VCaP (cell line): Measurements from ENCODE around the gene MLLT10.

Source experiments
- H3K27ac ChIP-seq: fragments of 450-650 bp; 2 replicates; pipeline ENCODE4 v1.5.1; 2017
- TF ChIP-seq, protein P1 (sequence below): fragments of 450-650 bp; conservative IDR thresholded peaks from 2 replicates; pipeline ENCODE4 v1.5.1; 2017; ENCODE audit warnings: mild to moderate bottlenecking, moderate library complexity

MLLT10 gene

GRCh38 chr10:21497177-21497807, 36.7 kb upstream of the MLLT10 start:
- peak overlapping the region; percentile 74 for H3K27ac ChIP-seq

DNA sequence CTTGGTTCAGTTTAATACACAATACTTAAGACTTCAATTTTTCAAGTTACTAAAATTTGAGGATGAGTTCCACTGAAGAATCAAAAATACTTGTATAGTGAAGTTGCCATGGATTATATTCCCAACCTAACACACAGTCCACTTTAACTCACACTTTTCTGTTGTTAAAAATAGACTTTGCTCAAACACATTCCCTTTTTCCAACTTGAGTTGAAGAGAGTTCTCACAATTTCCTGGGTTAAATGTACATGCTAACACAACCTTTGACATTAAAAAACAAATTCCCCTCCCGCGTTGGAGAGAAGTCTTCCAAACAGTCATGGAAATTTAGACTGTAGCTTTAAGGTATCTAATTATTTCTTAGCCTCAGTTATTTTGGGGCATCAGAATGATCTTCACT, 35.7 kb upstream of the MLLT10 start:
- no peak overlapping the region for H3K27ac ChIP-seq
- TF ChIP-seq, protein P1, sequence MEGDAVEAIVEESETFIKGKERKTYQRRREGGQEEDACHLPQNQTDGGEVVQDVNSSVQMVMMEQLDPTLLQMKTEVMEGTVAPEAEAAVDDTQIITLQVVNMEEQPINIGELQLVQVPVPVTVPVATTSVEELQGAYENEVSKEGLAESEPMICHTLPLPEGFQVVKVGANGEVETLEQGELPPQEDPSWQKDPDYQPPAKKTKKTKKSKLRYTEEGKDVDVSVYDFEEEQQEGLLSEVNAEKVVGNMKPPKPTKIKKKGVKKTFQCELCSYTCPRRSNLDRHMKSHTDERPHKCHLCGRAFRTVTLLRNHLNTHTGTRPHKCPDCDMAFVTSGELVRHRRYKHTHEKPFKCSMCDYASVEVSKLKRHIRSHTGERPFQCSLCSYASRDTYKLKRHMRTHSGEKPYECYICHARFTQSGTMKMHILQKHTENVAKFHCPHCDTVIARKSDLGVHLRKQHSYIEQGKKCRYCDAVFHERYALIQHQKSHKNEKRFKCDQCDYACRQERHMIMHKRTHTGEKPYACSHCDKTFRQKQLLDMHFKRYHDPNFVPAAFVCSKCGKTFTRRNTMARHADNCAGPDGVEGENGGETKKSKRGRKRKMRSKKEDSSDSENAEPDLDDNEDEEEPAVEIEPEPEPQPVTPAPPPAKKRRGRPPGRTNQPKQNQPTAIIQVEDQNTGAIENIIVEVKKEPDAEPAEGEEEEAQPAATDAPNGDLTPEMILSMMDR = no peak

More at GRCh38 chr10:21497177-21497807, 36.7 kb upstream of the MLLT10 start:
- TF ChIP-seq, protein P1 = no peak

DNA sequence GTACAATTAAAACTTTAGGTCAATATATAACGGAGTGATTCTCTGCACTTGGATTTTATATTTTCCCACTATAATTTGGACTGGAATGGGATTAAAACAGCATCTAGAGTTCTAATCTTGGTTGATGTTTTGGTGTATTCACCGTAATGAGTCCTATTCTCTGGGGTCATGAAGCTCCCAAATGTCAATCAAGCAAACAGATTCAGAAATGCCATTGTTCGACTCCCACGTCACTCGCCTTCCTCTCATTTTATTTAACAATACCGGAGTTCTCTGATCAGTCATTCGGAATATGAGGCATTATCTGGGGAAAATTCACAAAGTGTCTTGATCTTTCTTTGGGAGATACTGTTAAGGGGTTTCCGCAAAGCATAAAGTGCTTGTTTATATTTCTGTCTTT, 35.0 kb upstream of the MLLT10 start:
- TF ChIP-seq, protein P1 = no peak
- no peak overlapping the region for H3K27ac ChIP-seq

GRCh38 chr10:21499701-21500577, 34.1 kb upstream of the MLLT10 start:
- TF ChIP-seq, protein P1 = no peak
- H3K27ac ChIP-seq = no peak overlapping the region

GRCh38 chr10:21500578-21500910, 33.5 kb upstream of the MLLT10 start:
- TF ChIP-seq, protein P1 = no peak
- H3K27ac ChIP-seq = no peak overlapping the region

- TF ChIP-seq, protein P1 = no peak
- no peak overlapping the region for H3K27ac ChIP-seq
These were observed 32.9 kb upstream of the MLLT10 start for GRCh38 chr10:21501091-21501490.

DNA sequence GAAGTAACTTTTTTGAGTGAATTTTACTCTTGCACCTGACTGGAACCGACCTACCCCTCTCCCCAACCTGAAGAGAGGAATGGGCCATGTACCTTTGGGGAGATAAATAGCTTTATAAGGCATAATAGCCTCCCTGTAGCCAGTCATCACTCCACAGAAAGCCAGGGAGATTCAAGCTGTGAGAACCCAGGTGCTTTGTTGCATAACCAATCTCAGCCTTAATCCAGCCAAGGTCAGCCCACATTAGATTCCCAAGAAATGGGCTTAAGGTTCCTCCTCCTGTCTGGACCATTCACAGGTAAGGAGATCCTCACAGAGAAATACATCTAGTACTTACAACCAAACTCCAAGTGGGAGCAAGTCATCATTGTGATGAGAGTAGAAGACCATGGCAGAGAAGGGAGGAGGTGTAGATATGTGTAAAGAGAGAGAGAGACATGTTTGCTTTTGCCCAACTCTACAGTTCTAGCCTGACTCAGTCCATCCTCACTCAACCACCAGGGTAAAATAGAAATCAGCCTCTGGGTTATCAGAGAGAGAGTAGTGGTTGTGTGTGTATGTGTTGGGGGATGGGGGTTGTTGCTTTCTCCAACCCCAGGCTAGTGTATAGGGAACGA, 32.2 kb upstream of the MLLT10 start:
- no peak overlapping the region for H3K27ac ChIP-seq
- TF ChIP-seq, protein P1 = no peak
